ENCODE results near the gene MACROD2. TPM values are rescaled to one million over a fixed set of nuclear protein-coding genes. Genes with fewer than 3 reads are reported as not detected.

MACROD2 gene
- total RNA-seq, 1 donor from 2014 or later, result 2.4 TPM

DNA sequence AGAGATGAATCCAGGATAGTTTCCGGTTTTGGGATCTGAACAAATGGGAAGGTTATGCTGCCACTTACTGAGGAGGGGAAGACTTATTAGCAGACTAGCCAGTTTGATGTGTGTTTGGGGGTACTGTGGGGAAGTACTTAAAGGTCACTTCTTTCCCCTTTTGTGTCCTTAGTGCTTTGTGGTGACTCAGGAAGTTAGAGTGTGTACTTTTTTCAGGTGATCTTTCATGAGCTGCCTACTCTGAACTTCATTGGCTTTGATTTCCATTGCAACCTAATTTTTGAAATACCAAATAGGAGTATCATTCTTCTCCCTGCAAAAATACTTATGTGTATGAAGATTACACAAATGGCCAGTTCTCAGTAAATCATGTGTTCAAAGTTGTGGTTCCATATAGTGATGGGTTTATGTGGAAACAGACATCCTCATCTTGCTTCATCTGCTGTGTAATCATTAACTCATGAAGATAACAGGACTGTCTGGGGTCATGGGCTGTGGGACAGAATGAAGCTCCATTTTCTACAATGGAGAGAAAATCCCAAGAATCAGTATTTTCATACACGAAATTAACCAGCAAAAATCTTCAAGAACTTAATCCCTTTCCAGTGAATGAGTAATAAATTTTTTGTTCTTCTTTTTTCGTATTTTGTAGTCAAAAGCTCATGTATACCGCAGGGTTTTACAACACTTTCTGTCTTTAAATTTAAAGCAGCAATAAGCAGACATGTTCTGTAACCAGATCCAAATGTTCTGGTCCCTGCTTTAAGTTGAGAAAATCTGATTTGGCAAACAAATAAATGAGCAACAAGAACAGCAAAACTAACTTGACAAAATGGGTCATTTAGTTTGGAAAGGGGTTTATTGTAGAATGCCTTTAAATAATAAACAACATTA is 614.3 kb downstream of the MACROD2 start:
- H3K9me3 ChIP-seq (ENCODE audit: insufficient read depth, low read depth, low read length), result no peaks in the 10 kb centered on the region
- H3K4me1 Mint-ChIP-seq (ENCODE audit: low read depth, unreplicated experiment), result peaks cover 2% of the 10 kb centered on the region
- no peak for FAIRE-seq
- no peak for DNase-seq (ENCODE audit: low read depth)
- no peak overlapping the region for H3K4me3 Mint-ChIP-seq (ENCODE audit: unreplicated experiment)
- H3K27ac Mint-ChIP-seq (ENCODE audit: unreplicated experiment), result no peak overlapping the region
- H2AFZ ChIP-seq (ENCODE audit: low read depth, low read length), result no peak overlapping the region
- no peaks in the 10 kb centered on the region for H3K36me3 ChIP-seq (ENCODE audit: insufficient read depth, low read length)
- H3K4me3 ChIP-seq (ENCODE audit: insufficient read depth, low read depth, low read length), result no peak overlapping the region
- H3K36me3 Mint-ChIP-seq (ENCODE audit: low read depth, unreplicated experiment), result no peaks in the 10 kb centered on the region
- H3K27me3 ChIP-seq (ENCODE audit: insufficient read depth, low read length), result no peaks in the 10 kb centered on the region
- H3K79me2 ChIP-seq (ENCODE audit: insufficient read depth, low read length), result no peaks in the 10 kb centered on the region
- no peaks in the 10 kb centered on the region for H3K4me1 ChIP-seq (ENCODE audit: insufficient read depth, low read length)
- H3K9ac ChIP-seq (ENCODE audit: low read length), result no peak overlapping the region
- no peaks in the 10 kb centered on the region for H3K9me3 Mint-ChIP-seq (ENCODE audit: unreplicated experiment)
- no peak overlapping the region for H3K27ac ChIP-seq (ENCODE audit: low read depth, low read length)
- H3K4me2 ChIP-seq (ENCODE audit: low read length), result no peak overlapping the region
- no peaks in the 10 kb centered on the region for H4K20me1 ChIP-seq (ENCODE audit: insufficient read depth, low read length)
- TF ChIP-seq, protein P1, sequence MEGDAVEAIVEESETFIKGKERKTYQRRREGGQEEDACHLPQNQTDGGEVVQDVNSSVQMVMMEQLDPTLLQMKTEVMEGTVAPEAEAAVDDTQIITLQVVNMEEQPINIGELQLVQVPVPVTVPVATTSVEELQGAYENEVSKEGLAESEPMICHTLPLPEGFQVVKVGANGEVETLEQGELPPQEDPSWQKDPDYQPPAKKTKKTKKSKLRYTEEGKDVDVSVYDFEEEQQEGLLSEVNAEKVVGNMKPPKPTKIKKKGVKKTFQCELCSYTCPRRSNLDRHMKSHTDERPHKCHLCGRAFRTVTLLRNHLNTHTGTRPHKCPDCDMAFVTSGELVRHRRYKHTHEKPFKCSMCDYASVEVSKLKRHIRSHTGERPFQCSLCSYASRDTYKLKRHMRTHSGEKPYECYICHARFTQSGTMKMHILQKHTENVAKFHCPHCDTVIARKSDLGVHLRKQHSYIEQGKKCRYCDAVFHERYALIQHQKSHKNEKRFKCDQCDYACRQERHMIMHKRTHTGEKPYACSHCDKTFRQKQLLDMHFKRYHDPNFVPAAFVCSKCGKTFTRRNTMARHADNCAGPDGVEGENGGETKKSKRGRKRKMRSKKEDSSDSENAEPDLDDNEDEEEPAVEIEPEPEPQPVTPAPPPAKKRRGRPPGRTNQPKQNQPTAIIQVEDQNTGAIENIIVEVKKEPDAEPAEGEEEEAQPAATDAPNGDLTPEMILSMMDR (IDR thresholded peaks at IDR 0.05; ENCODE audit: insufficient read depth, low read depth, low read length), result no peak
- no peak for TF ChIP-seq EZH2 (IDR thresholded peaks at IDR 0.05; ENCODE audit: insufficient read depth, low read length)
- no peaks in the 10 kb centered on the region for H3K27me3 Mint-ChIP-seq (ENCODE audit: low read depth, unreplicated experiment)

DNA sequence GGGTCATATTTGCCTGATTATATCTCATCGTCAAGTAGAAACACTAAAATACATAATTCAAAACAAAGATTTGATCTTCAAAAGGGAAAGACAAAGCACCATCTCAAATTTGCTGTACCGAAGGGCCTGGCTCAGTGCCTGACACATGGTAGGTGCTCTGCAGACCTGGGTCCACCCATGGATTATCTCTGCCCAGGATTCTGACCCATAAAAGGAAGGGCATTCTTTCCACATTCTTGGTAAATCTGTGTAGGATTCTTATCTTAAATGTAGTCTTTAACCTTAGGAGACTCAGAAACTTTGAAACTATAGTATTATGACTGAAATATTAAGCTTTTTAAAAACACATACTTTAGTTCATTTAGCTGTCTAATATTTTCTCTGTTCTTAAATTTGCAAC is 616.2 kb downstream of the MACROD2 start:
- Histone ChIP-seq H3K9ac (ENCODE audit: low read length) (no peak overlapping the region), H2AFZ (ENCODE audit: low read depth, low read length) (no peak overlapping the region), H3K27ac (ENCODE audit: low read depth, low read length) (no peak overlapping the region), H3K4me2 (ENCODE audit: low read length) (no peak overlapping the region), H4K20me1 (ENCODE audit: insufficient read depth, low read length) (no peaks in the 10 kb centered on the region), H3K27me3 (ENCODE audit: insufficient read depth, low read length) (no peaks in the 10 kb centered on the region), H3K9me3 (ENCODE audit: insufficient read depth, low read depth, low read length) (no peaks in the 10 kb centered on the region), H3K4me1 (ENCODE audit: insufficient read depth, low read length) (no peaks in the 10 kb centered on the region), H3K79me2 (ENCODE audit: insufficient read depth, low read length) (no peaks in the 10 kb centered on the region), H3K4me3 (ENCODE audit: insufficient read depth, low read depth, low read length) (no peak overlapping the region), H3K36me3 (ENCODE audit: insufficient read depth, low read length) (no peaks in the 10 kb centered on the region)
- Mint-ChIP-seq H3K4me1 (ENCODE audit: low read depth, unreplicated experiment) (peaks cover 2% of the 10 kb centered on the region), H3K9me3 (ENCODE audit: unreplicated experiment) (peaks cover 2% of the 10 kb centered on the region), H3K4me3 (ENCODE audit: unreplicated experiment) (no peak overlapping the region), H3K27me3 (ENCODE audit: low read depth, unreplicated experiment) (no peaks in the 10 kb centered on the region), H3K27ac (ENCODE audit: unreplicated experiment) (no peak overlapping the region), H3K36me3 (ENCODE audit: low read depth, unreplicated experiment) (no peaks in the 10 kb centered on the region)
- TF ChIP-seq EZH2 (IDR thresholded peaks at IDR 0.05; ENCODE audit: insufficient read depth, low read length), result no peak
- TF ChIP-seq, protein P1 (IDR thresholded peaks at IDR 0.05; ENCODE audit: insufficient read depth, low read depth, low read length), result no peak
- FAIRE-seq (no peak), DNase-seq (ENCODE audit: low read depth) (no peak)

DNA sequence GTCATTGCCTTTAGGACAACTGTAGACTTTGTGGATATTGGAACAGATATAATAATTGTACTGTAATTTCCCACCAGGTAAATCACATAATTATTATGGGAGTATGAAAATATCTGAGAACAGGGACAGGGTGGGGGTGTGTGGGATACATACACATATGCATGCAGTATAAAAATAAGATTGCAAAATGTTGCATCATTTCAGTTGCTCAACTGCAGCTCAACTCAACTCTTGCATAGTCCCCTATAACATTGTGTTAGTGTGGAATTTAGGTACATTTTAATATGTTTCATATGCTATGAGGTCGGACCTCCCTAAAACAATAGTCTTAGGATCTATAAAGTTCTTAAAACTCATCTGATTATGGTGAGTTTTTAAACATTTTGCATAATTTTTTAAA is 617.1 kb downstream of the MACROD2 start:
- TF ChIP-seq, protein P1 (IDR thresholded peaks at IDR 0.05; ENCODE audit: insufficient read depth, low read depth, low read length), result no peak
- no peak for TF ChIP-seq EZH2 (IDR thresholded peaks at IDR 0.05; ENCODE audit: insufficient read depth, low read length)
- Mint-ChIP-seq H3K9me3 (ENCODE audit: unreplicated experiment) (peaks cover 2% of the 10 kb centered on the region), H3K4me1 (ENCODE audit: low read depth, unreplicated experiment) (peaks cover 5% of the 10 kb centered on the region), H3K27ac (ENCODE audit: unreplicated experiment) (no peak overlapping the region), H3K4me3 (ENCODE audit: unreplicated experiment) (no peak overlapping the region), H3K27me3 (ENCODE audit: low read depth, unreplicated experiment) (no peaks in the 10 kb centered on the region), H3K36me3 (ENCODE audit: low read depth, unreplicated experiment) (no peaks in the 10 kb centered on the region)
- no peaks in the 10 kb centered on the region for H4K20me1 ChIP-seq (ENCODE audit: insufficient read depth, low read length)
- DNase-seq (ENCODE audit: low read depth) (no peak), FAIRE-seq (no peak)
- H3K4me2 ChIP-seq (ENCODE audit: low read length), result no peak overlapping the region
- H3K9ac ChIP-seq (ENCODE audit: low read length), result no peak overlapping the region
- no peaks in the 10 kb centered on the region for H3K27me3 ChIP-seq (ENCODE audit: insufficient read depth, low read length)
- no peak overlapping the region for H3K27ac ChIP-seq (ENCODE audit: low read depth, low read length)
- H3K4me3 ChIP-seq (ENCODE audit: insufficient read depth, low read depth, low read length), result no peak overlapping the region
- H3K9me3 ChIP-seq (ENCODE audit: insufficient read depth, low read depth, low read length), result no peaks in the 10 kb centered on the region
- H2AFZ ChIP-seq (ENCODE audit: low read depth, low read length), result no peak overlapping the region
- H3K36me3 ChIP-seq (ENCODE audit: insufficient read depth, low read length), result no peaks in the 10 kb centered on the region
- no peaks in the 10 kb centered on the region for H3K4me1 ChIP-seq (ENCODE audit: insufficient read depth, low read length)
- no peaks in the 10 kb centered on the region for H3K79me2 ChIP-seq (ENCODE audit: insufficient read depth, low read length)
